ENCODE measurements around the gene CBX2.

CBX2 gene

DNA sequence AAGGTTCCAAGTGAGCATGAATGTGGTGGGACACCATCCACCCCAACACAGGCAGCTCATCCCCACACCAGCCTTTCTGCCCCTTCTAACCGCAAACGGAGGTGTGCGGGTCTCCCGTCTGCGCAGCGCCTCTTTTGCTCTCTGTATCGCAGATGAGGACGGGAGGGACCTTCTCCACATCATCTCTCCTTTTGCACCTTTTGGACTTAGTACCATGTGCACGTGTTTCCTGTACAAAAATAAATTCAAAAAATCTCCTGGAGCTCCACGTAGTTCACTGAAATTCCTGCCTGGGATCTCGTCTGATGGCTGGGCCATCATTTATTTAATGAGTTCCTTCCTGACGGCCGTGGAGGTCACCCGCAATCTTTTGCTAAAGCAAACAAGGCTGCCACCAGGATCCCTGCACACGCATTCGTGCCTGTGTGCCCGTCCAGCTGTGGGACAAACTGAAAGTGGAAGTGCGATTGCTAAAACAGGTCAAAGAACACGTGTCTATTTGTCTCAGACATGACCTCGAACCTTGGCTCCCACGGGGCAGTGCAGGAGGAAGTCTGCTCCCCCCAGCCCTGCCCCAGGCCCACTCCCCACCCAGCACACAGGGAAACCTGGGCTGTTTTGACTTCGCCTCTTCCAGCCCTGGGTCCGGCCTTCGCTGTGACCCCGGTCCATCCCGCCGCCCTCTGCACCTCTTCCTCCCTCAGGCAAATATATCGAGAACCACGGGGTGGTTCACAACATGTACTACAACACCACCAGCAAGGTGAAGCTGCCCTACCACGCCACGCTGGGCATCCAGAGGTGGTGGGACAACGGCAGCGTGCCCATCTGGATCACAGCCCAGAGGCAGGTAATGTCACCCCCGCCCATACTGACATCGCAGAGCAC, 44.9 kb upstream of the CBX2 start:
- no peak for TF ChIP-seq CREB5 (CRISPR knock-in tag; IDR thresholded peaks at IDR 0.05; ENCODE audit: low read depth)
- no peak for TF ChIP-seq ZNF70 (CRISPR knock-in tag; IDR thresholded peaks at IDR 0.05)
- TF ChIP-seq ZFP3 (CRISPR knock-in tag; IDR thresholded peaks at IDR 0.05) = no peak
- TF ChIP-seq ZNF8 (CRISPR knock-in tag; IDR thresholded peaks at IDR 0.05) = no peak
- TF ChIP-seq PPARA (CRISPR knock-in tag; IDR thresholded peaks at IDR 0.05; ENCODE audit: borderline replicate concordance) = no peak
- TF ChIP-seq TSHZ2 (CRISPR knock-in tag; IDR thresholded peaks at IDR 0.05) = no peak
- TF ChIP-seq, protein P1, sequence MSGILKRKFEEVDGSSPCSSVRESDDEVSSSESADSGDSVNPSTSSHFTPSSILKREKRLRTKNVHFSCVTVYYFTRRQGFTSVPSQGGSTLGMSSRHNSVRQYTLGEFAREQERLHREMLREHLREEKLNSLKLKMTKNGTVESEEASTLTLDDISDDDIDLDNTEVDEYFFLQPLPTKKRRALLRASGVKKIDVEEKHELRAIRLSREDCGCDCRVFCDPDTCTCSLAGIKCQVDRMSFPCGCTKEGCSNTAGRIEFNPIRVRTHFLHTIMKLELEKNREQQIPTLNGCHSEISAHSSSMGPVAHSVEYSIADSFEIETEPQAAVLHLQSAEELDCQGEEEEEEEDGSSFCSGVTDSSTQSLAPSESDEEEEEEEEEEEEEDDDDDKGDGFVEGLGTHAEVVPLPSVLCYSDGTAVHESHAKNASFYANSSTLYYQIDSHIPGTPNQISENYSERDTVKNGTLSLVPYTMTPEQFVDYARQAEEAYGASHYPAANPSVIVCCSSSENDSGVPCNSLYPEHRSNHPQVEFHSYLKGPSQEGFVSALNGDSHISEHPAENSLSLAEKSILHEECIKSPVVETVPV (CRISPR knock-in tag; IDR thresholded peaks at IDR 0.05) = no peak
- no peak for ATAC-seq

DNA sequence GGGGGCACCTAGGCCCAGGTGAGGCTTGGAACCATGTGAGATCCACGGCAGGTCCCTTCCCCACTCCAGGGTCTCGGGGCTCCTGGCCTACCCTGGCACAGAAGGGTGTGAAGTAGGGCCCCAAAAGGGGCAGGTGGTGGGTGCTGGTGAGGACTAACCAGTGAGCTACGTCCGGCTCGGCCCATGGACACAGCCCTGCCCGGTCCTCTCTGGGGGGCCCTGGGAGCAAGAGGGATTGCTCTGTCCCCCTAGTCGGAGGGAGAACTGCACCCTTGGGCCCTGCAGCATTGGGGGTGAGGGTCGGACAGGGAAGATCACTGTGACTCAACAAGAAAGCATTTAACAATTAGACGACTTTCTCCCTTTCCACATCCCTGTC, 44.3 kb upstream of the CBX2 start:
- TF ChIP-seq TOX (CRISPR knock-in tag; IDR thresholded peaks at IDR 0.05; ENCODE audit: borderline replicate concordance) (no peak), ZC3H10 (CRISPR knock-in tag; IDR thresholded peaks at IDR 0.05) (no peak), GLIS3 (CRISPR knock-in tag; IDR thresholded peaks at IDR 0.05) (no peak), TCF4 (CRISPR knock-in tag; IDR thresholded peaks at IDR 0.05; ENCODE audit: borderline replicate concordance) (no peak), CSDC2 (CRISPR knock-in tag; IDR thresholded peaks at IDR 0.05) (no peak), ZFP3 (CRISPR knock-in tag; IDR thresholded peaks at IDR 0.05) (no peak), ZFP30 (CRISPR knock-in tag; IDR thresholded peaks at IDR 0.05) (no peak), PATZ1 (CRISPR knock-in tag; IDR thresholded peaks at IDR 0.05; ENCODE audit: borderline replicate concordance) (no peak), OSR1 (CRISPR knock-in tag; IDR thresholded peaks at IDR 0.05) (no peak), ZNF8 (CRISPR knock-in tag; IDR thresholded peaks at IDR 0.05) (no peak), SNAI2 (CRISPR knock-in tag; IDR thresholded peaks at IDR 0.05) (no peak), TSHZ2 (CRISPR knock-in tag; IDR thresholded peaks at IDR 0.05) (no peak), ZNF565 (CRISPR knock-in tag; conservative IDR thresholded peaks at IDR 0.05; ENCODE audit: low read depth) (no peak), BACH2 (CRISPR knock-in tag; IDR thresholded peaks at IDR 0.05; ENCODE audit: borderline replicate concordance) (no peak), ISL1 (CRISPR knock-in tag; IDR thresholded peaks at IDR 0.05) (no peak)
- TF ChIP-seq, protein P2, sequence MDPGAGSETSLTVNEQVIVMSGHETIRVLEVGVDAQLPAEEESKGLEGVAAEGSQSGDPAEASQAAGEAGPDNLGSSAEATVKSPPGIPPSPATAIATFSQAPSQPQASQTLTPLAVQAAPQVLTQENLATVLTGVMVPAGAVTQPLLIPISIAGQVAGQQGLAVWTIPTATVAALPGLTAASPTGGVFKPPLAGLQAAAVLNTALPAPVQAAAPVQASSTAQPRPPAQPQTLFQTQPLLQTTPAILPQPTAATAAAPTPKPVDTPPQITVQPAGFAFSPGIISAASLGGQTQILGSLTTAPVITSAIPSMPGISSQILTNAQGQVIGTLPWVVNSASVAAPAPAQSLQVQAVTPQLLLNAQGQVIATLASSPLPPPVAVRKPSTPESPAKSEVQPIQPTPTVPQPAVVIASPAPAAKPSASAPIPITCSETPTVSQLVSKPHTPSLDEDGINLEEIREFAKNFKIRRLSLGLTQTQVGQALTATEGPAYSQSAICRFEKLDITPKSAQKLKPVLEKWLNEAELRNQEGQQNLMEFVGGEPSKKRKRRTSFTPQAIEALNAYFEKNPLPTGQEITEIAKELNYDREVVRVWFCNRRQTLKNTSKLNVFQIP (CRISPR knock-in tag; IDR thresholded peaks at IDR 0.05; ENCODE audit: borderline replicate concordance, low read depth) = no peak
- TF ChIP-seq, protein P1 (CRISPR knock-in tag; IDR thresholded peaks at IDR 0.05) = no peak
- no peak for ATAC-seq
